ENCODE results near the gene OR5D13. TPM values are rescaled to one million over a fixed set of nuclear protein-coding genes. Genes with fewer than 3 reads are reported as not detected.

Gene OR5D13
- total and polyA plus RNA-seq, 12 donors, result not detected

DNA sequence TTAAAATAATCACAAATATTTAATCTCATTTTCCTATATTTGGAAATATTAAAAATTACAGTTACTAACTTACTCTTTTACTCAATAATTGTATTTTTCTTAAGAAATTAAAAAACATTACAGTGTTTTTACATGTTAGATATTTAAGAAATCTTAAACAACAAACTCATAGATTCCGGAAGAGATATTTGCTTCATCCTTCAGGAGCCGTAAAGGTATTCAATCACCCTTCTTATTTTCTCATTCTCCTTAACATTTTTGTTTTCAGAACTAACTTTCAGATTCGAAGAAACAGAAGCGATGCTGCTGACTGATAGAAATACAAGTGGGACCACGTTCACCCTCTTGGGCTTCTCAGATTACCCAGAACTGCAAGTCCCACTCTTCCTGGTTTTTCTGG lies 46.1 kb downstream of the OR5D13 start, which contains the start of gene OR5D18:
Gene OR5D18, plus strand, starts transcription at position 301 of the 400 bp plus-strand sequence. Its CDS starts 0 bp downstream, at position 301.
- no peaks in the 10 kb centered on the region for H3K27me3 ChIP-seq
- H3K4me3 ChIP-seq, result no peak within 1 kb of the TSS
- TF ChIP-seq, protein P1, sequence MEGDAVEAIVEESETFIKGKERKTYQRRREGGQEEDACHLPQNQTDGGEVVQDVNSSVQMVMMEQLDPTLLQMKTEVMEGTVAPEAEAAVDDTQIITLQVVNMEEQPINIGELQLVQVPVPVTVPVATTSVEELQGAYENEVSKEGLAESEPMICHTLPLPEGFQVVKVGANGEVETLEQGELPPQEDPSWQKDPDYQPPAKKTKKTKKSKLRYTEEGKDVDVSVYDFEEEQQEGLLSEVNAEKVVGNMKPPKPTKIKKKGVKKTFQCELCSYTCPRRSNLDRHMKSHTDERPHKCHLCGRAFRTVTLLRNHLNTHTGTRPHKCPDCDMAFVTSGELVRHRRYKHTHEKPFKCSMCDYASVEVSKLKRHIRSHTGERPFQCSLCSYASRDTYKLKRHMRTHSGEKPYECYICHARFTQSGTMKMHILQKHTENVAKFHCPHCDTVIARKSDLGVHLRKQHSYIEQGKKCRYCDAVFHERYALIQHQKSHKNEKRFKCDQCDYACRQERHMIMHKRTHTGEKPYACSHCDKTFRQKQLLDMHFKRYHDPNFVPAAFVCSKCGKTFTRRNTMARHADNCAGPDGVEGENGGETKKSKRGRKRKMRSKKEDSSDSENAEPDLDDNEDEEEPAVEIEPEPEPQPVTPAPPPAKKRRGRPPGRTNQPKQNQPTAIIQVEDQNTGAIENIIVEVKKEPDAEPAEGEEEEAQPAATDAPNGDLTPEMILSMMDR (IDR thresholded peaks at IDR 0.05), result no peak
- 81 to 84% methylated on average over 5 of the region's 5 CpGs for WGBS, 2 donors
- H3K9me3 ChIP-seq, result peaks cover 0 to 27% (median 0%) of the 10 kb centered on the region in 11 donors
- no peak for ATAC-seq
- intact Hi-C loops (cut with DNase I), result no loop called here
- no peaks in the 10 kb centered on the region for H3K4me1 ChIP-seq
- no peak for DNase-seq
- no peak within 1 kb of the TSS for H3K27ac ChIP-seq
- no peaks in the 10 kb centered on the region for H3K36me3 ChIP-seq

Other genes with a start within 250 kb of the OR5D13 start
- gene OR4C15, start 219.0 kb upstream of the OR5D13 start, total RNA-seq, result not detected
- not detected for gene OR4C15, start 219.0 kb upstream of the OR5D13 start, polyA plus RNA-seq
- not detected for gene OR4C16, start 201.3 kb upstream of the OR5D13 start, total RNA-seq
- not detected for gene OR4C16, start 201.3 kb upstream of the OR5D13 start, polyA plus RNA-seq
- not detected for gene OR4C11, start 165.8 kb upstream of the OR5D13 start, total RNA-seq
- gene OR4C11, start 165.8 kb upstream of the OR5D13 start, polyA plus RNA-seq, result not detected
- not detected for gene OR4P4, start 138.3 kb upstream of the OR5D13 start, total RNA-seq
- gene OR4P4, start 138.3 kb upstream of the OR5D13 start, polyA plus RNA-seq, result not detected
- not detected for gene OR4S2, start 125.1 kb upstream of the OR5D13 start, total RNA-seq
- not detected for gene OR4S2, start 125.1 kb upstream of the OR5D13 start, polyA plus RNA-seq
- gene OR4C6, start 111.2 kb upstream of the OR5D13 start, total RNA-seq, result not detected
- not detected for gene OR4C6, start 111.2 kb upstream of the OR5D13 start, polyA plus RNA-seq
- gene OR5D14, start 22.1 kb downstream of the OR5D13 start, total RNA-seq, result not detected
- gene OR5D14, start 22.1 kb downstream of the OR5D13 start, polyA plus RNA-seq, result not detected
- not detected for gene OR5L1, start 37.9 kb downstream of the OR5D13 start, total RNA-seq
- not detected for gene OR5L1, start 37.9 kb downstream of the OR5D13 start, polyA plus RNA-seq
- not detected for gene OR5D18, start 46.2 kb downstream of the OR5D13 start, total RNA-seq
- gene OR5D18, start 46.2 kb downstream of the OR5D13 start, polyA plus RNA-seq, result not detected
- gene OR5L2, start 53.8 kb downstream of the OR5D13 start, total RNA-seq, result not detected
- gene OR5L2, start 53.8 kb downstream of the OR5D13 start, polyA plus RNA-seq, result not detected
- gene OR5D16, start 65.3 kb downstream of the OR5D13 start, total RNA-seq, result not detected
- gene OR5D16, start 65.3 kb downstream of the OR5D13 start, polyA plus RNA-seq, result not detected
- not detected for gene TRIM51, start 109.9 kb downstream of the OR5D13 start, total RNA-seq
- not detected for gene TRIM51, start 109.9 kb downstream of the OR5D13 start, polyA plus RNA-seq
- gene OR5W2, start 141.1 kb downstream of the OR5D13 start, total RNA-seq, result not detected
- not detected for gene OR5W2, start 141.1 kb downstream of the OR5D13 start, polyA plus RNA-seq
- gene OR5I1, start 163.0 kb downstream of the OR5D13 start, total RNA-seq, result not detected
- gene OR5I1, start 163.0 kb downstream of the OR5D13 start, polyA plus RNA-seq, result not detected
- gene OR10AG1, start 196.5 kb downstream of the OR5D13 start, total RNA-seq, result not detected
- not detected for gene OR10AG1, start 196.5 kb downstream of the OR5D13 start, polyA plus RNA-seq
- not detected for gene OR5F1, start 221.2 kb downstream of the OR5D13 start, total RNA-seq
- gene OR5F1, start 221.2 kb downstream of the OR5D13 start, polyA plus RNA-seq, result not detected